ENCODE data around the gene ANKFN1.

The ANKFN1 gene

GRCh38 chr17:56130631-56131030, 22.6 kb upstream of the ANKFN1 start:
- no peak for TF ChIP-seq CTCF (conservative IDR thresholded peaks at IDR 0.05; ENCODE audit: low read depth, low read length)
- Histone ChIP-seq H3K4me1 (ENCODE audit: low read depth, poor library complexity, severe bottlenecking) (no peaks in the 10 kb centered on the region), H4K20me1 (ENCODE audit: insufficient read depth) (no peaks in the 10 kb centered on the region), H3K36me3 (ENCODE audit: insufficient read depth) (no peaks in the 10 kb centered on the region), H3K4me2 (no peak overlapping the region), H3K27me3 (ENCODE audit: insufficient read depth, low read depth) (no peaks in the 10 kb centered on the region), H2AFZ (ENCODE audit: low read depth) (no peak overlapping the region), H3K79me2 (ENCODE audit: insufficient read depth, low read depth) (no peaks in the 10 kb centered on the region), H3K4me3 (IDR thresholded peaks at IDR 0.05; ENCODE audit: insufficient read depth, low read depth, low read length) (no peak overlapping the region), H3K27ac (no peak overlapping the region), H3K9ac (no peak overlapping the region)

- Histone ChIP-seq H3K27ac (no peak overlapping the region), H3K27me3 (ENCODE audit: insufficient read depth, low read depth) (no peaks in the 10 kb centered on the region), H2AFZ (ENCODE audit: low read depth) (no peak overlapping the region), H3K4me2 (no peak overlapping the region), H3K79me2 (ENCODE audit: insufficient read depth, low read depth) (no peaks in the 10 kb centered on the region), H3K4me1 (ENCODE audit: low read depth, poor library complexity, severe bottlenecking) (no peaks in the 10 kb centered on the region), H4K20me1 (ENCODE audit: insufficient read depth) (no peaks in the 10 kb centered on the region), H3K36me3 (ENCODE audit: insufficient read depth) (no peaks in the 10 kb centered on the region), H3K4me3 (IDR thresholded peaks at IDR 0.05; ENCODE audit: insufficient read depth, low read depth, low read length) (no peak overlapping the region), H3K9ac (no peak overlapping the region)
- TF ChIP-seq CTCF (conservative IDR thresholded peaks at IDR 0.05; ENCODE audit: low read depth, low read length): no peak
Observed at GRCh38 chr17:56131431-56131830, 21.8 kb upstream of the ANKFN1 start.

GRCh38 chr17:56136301-56136700, 17.0 kb upstream of the ANKFN1 start:
- no peaks in the 10 kb centered on the region for H3K4me1 ChIP-seq (ENCODE audit: low read depth, poor library complexity, severe bottlenecking)
- no peaks in the 10 kb centered on the region for H3K27me3 ChIP-seq (ENCODE audit: insufficient read depth, low read depth)
- no peak for TF ChIP-seq CTCF (conservative IDR thresholded peaks at IDR 0.05; ENCODE audit: low read depth, low read length)
- H3K9ac ChIP-seq: no peak overlapping the region
- H4K20me1 ChIP-seq (ENCODE audit: insufficient read depth): no peaks in the 10 kb centered on the region
- no peak overlapping the region for H3K4me3 ChIP-seq (IDR thresholded peaks at IDR 0.05; ENCODE audit: insufficient read depth, low read depth, low read length)
- H3K36me3 ChIP-seq (ENCODE audit: insufficient read depth): no peaks in the 10 kb centered on the region
- no peaks in the 10 kb centered on the region for H3K79me2 ChIP-seq (ENCODE audit: insufficient read depth, low read depth)
- H3K27ac ChIP-seq: no peak overlapping the region
- H3K4me2 ChIP-seq: no peak overlapping the region
- H2AFZ ChIP-seq (ENCODE audit: low read depth): no peak overlapping the region

GRCh38 chr17:56141046-56141839, 12.0 kb upstream of the ANKFN1 start:
- no peak overlapping the region for H3K9ac ChIP-seq
- H3K4me2 ChIP-seq: no peak overlapping the region
- H3K27ac ChIP-seq: no peak overlapping the region
- H3K79me2 ChIP-seq (ENCODE audit: insufficient read depth, low read depth): no peaks in the 10 kb centered on the region
- no peaks in the 10 kb centered on the region for H3K4me1 ChIP-seq (ENCODE audit: low read depth, poor library complexity, severe bottlenecking)
- no peaks in the 10 kb centered on the region for H4K20me1 ChIP-seq (ENCODE audit: insufficient read depth)
- H3K36me3 ChIP-seq (ENCODE audit: insufficient read depth): no peaks in the 10 kb centered on the region
- TF ChIP-seq CTCF (conservative IDR thresholded peaks at IDR 0.05; ENCODE audit: low read depth, low read length): no peak
- no peaks in the 10 kb centered on the region for H3K27me3 ChIP-seq (ENCODE audit: insufficient read depth, low read depth)
- no peak overlapping the region for H2AFZ ChIP-seq (ENCODE audit: low read depth)
- no peak overlapping the region for H3K4me3 ChIP-seq (IDR thresholded peaks at IDR 0.05; ENCODE audit: insufficient read depth, low read depth, low read length)

Data from KMS-11 (cell line).